Astrocyte of the hippocampus (primary cell): ENCODE results near the gene MMAB.

Experiments
- DNase-seq: peaks from one replicate; pipeline ENCODE4 v3.0.0; 2011; ENCODE audit warnings: low read depth, low spot score

MMAB gene

DNA sequence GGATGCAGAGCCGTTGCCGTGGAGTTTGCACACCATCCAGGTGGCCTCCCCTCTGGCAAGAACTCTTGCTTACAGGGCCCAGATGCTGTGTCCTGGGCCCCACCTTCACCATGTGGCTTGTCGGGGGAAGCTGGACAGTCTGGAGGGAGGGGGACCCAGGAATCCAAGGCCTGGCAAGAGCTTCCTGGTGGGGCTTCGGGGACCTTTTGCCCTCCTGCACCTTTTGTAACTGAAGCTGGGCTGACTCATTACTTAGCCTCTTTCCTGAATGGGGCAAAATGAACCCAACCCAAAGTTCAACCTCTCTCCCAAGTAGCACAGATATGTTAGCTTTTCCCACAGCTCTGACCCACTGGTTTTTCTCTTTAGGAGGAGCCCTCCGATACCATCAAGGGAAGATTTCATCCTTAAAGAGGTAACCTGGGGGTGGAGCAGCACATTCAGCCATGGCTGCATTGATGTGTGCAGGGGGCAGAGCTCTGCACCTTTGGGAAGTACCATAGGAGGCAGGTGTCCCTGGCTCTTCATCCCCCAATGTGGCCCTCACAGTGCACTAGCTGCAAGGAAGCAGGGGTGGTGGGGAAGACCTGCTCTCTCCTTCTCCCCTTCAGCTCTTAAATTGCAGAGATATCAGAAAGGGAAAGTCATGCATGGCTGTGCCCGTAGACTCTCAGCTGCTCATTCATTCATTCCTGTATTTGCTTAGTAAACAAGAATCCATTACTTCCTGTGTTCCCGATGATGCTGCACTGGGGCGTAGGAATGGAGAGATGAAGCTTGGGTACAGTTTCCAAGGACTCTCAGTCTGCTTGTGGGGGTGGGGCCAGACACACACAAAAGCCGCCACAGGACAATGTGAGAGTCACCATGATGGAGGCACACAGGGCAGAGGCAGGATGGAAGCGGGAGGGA is 13.3 kb upstream of the MMAB start:
- DNase-seq = no peak

DNA sequence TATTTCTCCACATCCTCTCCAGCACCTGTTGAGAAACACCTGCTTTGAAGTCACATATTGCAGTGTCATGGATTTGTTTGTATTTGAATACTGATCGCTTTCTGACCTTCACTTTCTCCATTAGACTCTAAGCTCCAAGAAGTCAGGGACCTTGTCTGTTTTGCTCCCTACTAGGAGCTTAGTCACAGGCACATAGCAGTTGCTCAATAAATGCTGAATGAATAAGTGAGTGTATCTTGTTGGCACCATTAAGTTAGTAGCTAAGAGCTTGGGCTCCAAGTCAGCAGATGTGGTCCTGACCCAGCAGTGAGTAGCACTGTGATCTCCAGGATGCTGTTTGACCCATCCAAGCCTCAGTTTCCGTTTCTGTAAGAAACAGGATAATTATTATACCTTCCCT is 10.4 kb upstream of the MMAB start:
- DNase-seq = no peak

DNA sequence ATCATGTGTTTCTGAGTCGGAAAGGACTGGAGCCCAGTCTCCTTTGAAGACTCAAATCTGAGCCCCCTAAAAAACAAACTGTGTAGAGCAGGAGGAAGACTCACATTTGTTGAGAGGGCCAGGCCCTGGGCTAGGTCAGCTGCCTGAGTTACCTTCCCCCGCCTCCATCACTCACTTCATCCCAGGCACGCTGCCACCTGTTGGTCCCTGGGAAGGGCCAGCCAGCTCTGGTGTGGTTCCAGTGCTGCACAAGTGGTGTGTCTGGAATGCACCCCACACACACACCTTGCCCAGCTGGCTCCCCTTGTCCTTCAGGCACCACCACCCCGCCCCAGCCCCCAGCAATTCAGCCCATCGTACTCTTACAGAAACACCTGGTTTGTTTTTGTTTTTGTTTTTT is 9.3 kb upstream of the MMAB start:
- DNase-seq = peak; percentile 39

DNA sequence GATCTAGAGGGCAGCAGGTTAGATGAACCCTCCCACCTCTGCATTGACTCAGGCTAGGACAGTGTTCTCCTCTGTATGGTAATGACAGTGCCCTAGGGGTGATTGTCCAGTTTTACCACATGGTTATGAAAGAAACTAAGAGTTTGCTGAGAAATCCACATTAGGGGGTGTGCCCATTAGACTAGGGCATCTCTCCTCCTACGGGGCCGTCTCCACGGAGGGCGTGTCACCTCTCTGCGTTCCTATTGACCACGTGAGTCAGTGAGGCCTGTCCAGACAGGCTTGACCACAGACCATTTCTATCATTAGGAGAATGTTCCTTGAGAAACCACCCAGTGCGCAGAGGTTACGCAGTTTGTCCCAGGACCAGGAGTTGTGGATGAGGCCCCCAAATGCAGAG is 8.6 kb upstream of the MMAB start:
- peak; percentile 72 for DNase-seq

DNA sequence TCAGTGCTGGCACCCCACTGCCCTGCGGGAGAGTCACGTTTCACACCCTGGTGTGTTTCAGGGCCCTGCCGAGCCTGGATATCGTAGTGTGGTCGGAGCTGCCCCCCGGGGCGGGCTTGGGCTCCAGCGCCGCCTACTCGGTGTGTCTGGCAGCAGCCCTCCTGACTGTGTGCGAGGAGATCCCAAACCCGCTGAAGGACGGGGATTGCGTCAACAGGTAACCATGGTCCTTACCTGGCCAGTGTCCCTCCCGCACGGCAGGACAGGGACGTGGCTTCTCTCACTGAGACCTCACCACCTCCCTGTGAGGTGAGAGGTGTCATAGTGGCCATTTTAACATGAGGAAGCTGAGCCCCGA is 8.0 kb upstream of the MMAB start:
- DNase-seq = no peak

DNA sequence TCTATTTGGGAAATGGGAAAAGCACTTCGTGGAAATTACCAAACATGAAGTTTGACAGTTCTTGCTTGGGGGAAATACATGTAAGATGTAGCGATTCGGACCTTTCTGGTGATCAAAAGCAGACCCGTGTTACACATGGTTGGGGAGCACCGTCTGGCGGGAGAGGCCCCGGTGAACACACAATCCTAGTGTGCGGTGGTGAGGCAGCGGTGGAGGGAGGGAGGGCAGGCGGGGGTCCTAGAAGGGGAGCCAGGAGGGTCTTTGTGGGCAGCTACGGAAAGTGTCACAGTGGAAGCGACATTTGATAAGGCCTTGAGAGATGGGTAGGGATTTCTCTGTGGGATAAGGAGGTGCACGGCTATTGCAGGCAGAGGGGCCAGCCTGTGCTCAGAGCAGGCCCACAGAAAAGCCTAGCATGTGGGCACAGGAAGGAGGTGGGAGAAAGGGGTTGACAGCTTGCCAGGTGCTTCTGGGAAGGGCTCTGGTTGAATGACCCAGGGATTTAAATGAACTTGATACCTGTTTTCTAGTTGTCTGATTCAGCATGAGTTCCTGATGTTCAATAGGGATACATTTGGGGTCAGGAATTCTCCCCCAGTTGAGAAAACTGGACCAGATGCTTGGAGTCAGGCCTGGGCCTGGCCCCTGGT is 7.5 kb upstream of the MMAB start:
- no peak for DNase-seq

DNA sequence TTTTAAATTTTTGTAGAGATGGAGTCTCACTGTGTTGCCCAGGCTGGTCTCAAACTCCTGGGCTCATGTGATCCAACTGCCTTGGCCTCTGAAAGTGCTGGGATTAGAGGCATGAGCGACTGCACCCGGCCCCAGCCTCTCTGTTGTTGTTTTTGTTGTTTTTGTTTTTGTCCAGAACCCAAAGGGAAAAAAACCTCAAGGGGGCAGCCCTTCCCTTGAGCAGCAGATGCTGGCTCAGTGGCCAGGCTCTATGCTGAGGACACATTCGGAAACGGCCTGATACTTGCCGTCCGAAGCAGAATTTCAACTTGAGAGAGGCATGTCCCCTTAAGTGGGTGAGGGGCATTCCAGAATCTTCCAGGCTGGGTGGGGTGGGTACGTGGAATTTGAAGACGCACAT is 7.0 kb upstream of the MMAB start:
- DNase-seq = no peak

DNA sequence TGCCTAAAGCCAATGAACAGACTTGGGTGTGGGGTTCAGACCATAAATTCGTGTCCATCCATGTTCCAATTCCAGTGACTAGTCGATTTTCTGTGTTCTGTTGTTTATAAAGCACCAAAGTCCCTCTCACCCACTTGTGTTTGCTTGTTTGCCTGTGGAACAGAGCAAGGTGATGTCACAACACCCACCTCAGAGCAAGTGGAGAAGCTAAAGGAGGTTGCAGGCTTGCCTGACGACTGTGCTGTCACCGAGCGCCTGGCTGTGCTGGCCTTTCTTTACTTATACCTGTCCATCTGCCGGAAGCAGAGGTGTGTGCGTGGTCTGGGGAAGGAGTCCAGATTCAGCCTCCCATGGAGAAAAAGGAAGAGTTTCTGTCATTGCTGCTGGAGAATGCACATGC is 6.3 kb upstream of the MMAB start:
- no peak for DNase-seq

DNA sequence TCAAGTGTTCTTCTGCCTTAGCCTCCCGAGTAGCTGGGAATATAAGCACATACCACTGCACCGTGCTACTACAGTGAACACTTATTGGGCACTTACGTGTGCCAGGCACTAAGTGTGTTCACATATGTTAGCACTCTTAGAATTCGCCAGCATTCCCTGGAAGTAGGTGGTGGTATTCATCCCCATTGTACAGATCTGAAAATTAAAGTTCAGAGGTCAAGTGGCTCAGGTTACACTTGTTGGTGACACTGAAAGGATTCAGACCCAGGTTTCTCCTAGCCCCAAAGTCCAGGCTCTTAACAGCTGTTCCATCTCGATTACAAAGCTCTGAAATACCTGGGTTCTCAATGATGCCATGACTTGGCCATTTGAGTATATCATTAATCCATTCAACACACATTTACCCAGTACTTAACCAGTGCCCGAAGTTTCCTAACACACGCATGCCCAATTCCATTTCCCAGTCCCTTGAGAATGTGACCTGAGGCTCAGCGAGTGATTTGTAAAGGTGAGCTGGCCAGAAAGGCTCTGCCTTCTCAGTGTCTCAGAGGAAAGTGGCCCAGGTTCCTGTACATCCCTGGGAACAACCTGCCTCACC is 5.1 kb upstream of the MMAB start:
- DNase-seq = no peak

DNA sequence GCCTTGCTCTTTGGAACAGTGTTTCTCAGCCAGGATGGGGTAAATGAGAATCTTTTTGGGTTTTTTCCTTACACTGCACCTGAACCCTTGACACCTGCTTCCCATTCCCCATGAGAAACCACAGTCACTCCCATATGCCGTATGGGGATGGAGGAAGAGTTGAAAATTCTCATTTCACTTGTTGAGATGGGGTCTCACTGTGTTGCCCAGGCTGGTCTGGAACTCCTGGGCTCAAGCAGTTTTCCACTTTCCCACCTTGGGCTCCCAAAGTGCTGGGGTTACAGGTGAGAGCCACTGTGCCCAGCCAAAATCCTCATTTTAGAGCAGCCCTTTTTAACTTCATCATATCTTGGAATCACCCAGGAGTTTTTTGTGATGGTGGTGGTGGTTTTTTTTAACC is 4.0 kb upstream of the MMAB start:
- no peak for DNase-seq

DNA sequence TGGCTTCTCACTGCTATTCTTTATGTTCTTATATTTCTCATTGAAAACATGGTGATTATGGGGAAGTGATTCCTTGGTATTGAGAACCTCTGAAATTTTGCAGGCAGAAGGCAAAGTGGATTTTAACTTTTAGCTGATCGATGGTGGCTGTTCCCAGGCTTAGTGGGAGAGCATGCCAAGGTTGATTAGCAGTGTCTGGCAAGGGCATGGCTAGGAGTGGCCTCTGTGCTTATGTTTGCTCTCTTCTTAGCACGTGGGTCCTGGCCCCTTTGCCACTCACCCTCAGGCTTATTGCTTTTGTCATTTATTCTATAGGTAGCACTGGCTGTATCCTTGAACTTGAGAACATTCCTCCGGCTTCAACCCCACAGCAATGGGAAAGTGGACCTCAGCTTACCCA is 2.4 kb upstream of the MMAB start:
- no peak for DNase-seq

DNA sequence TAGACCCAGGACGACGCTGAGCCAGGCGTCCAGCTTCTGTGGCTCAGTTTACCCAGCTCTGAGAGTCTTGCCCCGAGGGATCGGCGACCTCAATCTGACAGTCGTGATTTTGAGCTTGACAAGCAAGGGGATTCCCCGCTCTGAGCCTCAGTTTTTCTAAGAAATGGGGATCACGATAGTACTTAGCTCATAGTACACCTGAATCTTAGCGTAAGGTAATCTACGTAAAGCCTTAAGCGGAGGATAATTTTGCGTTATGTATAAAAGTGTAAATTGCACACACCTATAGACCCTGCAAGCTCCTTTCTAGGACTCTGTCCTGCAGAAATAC is 575 bp upstream of the MMAB start:
- DNase-seq = no peak

DNA sequence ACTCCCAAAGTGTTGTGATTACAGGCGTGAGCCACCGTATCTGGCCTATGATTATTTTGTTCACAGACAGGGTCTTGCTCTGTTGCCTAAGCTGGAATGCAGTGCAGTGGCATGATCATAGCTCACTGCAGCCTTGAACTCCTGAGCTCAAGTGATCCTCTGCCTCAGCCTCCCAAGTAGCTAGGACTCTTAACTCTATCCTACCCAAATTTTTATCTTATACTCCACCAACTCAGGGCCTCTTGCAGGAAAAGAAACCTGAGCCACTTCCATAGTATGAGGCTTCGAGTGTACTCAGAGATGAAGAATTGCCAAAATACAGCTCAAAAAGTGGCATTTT is 828 bp downstream of the MMAB start:
- DNase-seq = no peak

DNA sequence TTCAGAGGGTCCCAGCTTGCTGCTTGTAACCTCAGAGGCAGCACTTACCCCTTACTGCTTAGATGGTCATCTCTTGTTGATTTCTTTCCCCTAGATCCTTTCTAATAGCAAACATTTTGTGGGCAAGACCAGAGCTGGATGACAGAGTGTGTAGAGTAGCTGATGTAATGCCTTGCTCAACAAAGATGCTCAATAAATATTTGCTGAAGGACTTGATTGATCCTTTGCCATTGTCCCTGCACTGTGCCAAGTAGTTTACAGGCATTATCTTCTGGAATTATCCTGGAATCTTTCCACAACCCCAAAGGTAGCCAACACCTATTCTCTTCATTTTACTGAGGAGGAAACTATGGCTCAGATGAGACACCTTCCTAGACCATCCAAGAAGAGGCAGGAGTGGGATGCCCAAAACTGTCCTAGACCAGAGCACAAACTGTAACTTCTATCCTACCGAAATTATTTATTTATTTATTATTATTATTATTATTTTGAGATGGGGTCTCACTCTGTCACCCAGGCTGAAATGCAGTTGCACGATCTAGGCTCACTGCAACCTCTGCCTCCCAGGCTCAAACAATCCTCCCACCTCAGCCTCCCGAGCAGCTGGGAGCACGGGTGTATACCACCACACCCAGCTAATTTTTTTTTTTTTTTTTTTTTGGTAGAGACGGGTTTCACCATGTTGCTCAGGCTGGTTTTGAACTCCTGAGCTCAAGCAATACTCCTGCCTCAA is 1.4 kb downstream of the MMAB start:
- DNase-seq = no peak

DNA sequence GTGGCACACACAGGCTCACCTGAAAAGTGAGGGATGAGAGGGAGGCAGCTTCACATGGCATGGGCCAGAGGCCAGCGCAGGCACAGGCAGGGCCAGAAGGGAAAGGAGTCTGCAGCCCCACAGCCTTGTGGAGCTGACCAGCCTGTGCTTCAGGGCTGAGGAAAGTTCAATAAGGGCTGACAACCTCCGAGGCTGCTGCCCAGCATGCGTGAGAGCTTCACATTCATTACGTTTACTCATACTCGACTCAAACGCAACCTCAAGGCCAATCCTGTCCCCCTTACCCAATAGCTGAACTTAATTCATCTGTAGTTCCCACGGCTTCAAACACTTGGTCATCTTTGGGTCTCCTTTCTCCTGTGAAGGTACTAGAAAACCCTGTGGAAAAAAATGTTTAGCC is 4.8 kb downstream of the MMAB start:
- no peak for DNase-seq

DNA sequence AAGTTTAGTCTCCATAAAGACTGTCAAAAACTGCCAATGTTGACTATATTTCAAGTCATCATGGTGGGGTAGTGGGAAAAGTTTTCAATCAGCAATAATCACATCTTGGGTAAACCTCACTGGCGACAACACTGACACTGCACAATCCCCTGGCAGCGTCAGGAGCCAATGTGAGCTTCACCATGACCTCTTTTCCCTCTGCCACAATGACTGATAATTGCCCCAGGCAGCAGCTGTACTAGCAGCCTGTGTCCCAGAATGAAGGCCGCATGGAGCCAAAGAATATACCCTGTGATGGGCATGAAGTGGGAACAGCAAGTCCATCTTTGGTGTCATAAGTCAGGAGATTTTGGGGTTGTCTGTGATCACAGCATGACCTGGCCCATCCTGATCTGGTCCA is 5.3 kb downstream of the MMAB start:
- no peak for DNase-seq

DNA sequence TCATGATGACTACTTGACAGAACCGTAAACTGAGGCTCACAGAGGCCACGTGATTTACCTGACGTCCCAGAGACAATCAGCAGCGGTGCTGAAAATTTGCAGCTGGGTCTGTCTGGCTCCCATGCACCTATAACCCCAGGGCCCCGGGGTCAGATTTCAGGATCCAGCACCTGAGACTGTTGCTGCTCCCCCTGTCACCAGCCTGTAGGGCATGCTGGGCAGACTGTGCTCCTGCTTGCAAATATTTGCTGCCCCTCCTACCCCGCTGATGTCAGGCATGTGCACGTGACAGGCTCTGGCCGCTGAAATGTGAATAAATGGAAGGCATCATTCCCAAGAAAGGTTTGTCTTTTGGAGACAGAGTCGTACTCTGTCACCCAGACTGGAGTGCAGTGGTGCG is 6.0 kb downstream of the MMAB start:
- no peak for DNase-seq

DNA sequence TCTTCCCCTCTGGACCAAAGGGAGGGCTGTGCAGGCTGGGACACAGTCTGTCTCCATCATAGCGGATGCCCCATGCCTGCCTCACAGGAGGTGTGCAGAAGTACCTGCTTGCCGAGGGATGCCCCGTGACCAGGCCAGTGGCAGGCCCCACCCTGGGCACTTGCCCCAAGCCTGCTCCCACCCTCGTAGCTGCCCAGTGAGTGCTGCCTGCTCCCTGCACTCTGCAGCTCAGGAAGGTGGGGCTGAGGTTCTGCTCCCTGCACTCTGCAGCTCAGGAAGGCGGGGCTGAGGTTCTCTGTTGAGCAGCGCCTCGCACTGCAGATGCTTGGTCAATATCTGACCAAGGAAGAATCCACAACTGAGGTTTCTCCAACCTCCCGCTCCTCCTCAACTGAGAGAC is 6.9 kb downstream of the MMAB start:
- DNase-seq = no peak

DNA sequence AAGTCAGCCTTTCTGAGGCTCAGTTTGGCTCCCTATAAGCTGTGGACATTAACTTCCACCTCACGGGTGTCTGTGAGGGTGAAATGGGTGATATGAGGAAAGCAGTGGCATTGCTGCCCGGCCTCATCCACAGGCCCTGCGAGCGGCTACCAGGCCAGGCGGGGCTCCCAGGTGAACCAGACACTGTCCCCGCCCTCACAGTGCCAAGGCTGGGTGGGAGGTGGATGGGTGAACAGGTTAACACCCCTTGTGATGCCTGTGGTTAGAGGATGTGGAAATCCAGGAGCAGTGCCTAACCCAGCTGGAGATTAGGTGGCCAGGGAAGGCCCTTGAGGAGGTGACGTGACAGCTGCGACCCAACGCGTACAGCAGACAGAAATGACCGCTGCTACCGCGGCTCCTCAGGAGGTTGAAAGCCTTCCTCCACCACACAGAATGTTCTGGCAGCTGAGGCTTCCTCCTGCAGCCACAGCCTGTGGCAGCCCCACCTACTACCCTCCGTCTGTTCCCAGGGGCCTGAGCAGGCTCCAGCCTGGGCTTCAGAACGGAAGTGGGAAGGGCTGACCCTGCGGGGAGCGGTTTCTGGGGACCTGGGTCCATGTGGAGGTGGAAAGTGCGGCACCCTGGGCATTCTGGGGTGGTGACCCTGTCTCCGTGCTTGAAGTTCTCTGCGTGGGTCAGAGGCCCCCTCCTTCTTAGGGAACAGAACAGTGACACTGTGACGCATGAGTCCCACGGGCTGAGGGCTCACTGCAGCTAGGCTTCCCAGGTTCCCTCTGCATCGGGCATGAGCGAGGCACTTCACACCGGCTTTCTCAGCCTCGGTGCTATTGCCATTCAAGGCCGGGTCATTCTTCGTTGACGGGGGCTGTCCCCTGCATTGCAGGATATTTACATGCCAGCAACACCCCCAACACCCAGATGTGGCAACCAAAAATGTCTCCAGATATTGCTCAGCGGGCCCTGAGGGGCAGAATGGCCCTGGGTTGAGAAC is 9.7 kb downstream of the MMAB start:
- no peak for DNase-seq

DNA sequence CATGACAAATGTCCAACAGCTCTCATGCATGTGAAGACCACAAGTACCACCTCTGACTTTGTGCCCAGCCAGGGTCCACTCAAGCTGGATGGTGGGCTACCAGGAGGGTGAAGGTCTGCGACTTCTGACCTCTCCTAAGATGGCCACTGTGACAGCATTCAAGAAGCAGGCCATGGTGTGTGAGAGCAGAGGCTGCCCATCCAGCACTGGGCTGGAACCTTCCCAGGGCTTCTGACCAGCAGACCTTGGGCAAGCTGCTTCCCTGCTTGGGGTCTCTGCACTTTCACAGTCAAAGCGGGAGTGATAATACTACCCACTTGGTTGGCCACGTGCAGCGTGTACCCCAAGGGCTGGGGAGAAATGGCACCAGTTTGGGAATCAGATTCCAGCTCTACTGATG is 10.4 kb downstream of the MMAB start:
- DNase-seq = no peak

DNA sequence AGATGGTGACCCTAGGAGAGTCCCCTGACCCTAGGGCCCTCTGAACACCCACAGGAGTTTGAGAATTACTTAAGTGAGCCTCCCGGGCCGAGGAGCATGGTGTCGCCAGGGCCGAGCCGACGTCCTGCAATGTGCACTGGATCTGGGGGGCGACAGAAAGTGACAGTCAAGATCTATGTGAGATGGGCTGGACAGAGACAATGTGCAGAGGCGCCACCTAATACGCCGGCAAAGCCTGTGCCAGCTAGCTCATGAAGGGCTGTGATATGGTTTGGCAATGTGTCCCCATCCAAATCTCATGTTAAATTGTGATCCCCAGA is 11.6 kb downstream of the MMAB start:
- DNase-seq = no peak
